Neuronal stem cell (in vitro differentiated cells): ENCODE results near the gene TACR1.

Source experiments
- DNase-seq: peaks from one replicate; pipeline ENCODE4 v3.0.0-alpha.2; 2013; ENCODE audit warnings: low spot score
- H2AFZ ChIP-seq: one replicate; pipeline ENCODE4 v1.6.1; 2013; ENCODE audit warnings: mild to moderate bottlenecking, low read length, inconsistent platforms
- H2AK5ac ChIP-seq: 2 replicates; pipeline ENCODE4 v1.6.1; 2013; ENCODE audit warnings: low read depth, mild to moderate bottlenecking, inconsistent platforms, low read length, moderate library complexity, mixed read lengths
- H2BK120ac ChIP-seq: 2 replicates; pipeline ENCODE4 v1.6.1; 2013; ENCODE audit warnings: low read depth, mild to moderate bottlenecking, inconsistent platforms, low read length, moderate library complexity, mixed read lengths
- H2BK12ac ChIP-seq: one replicate; pipeline ENCODE4 v1.6.1; 2013; ENCODE audit warnings: low read length, inconsistent platforms
- H2BK15ac ChIP-seq: 2 replicates; pipeline ENCODE4 v1.6.1; 2013; ENCODE audit warnings: mild to moderate bottlenecking, low read length, inconsistent platforms, mixed read lengths
- H2BK5ac ChIP-seq: one replicate; pipeline ENCODE4 v1.6.1; 2013; ENCODE audit warnings: inconsistent platforms, mild to moderate bottlenecking, low read length, moderate library complexity
- H3K14ac ChIP-seq: one replicate; pipeline ENCODE4 v1.6.1; 2013; ENCODE audit warnings: low read length, inconsistent platforms
- H3K18ac ChIP-seq: 2 replicates; pipeline ENCODE4 v1.6.1; 2013; ENCODE audit warnings: low read length, inconsistent platforms
- H3K23ac ChIP-seq: 2 replicates; pipeline ENCODE4 v1.6.1; 2013; ENCODE audit warnings: low read depth, mild to moderate bottlenecking, mixed read lengths, low read length, inconsistent platforms; ENCODE audit not compliant: poor library complexity
- H3K27ac ChIP-seq: replicated peaks from 3 replicates; pipeline ENCODE4 v1.5.1; 2013; ENCODE audit warnings: low read length, inconsistent platforms
- H3K27me3 ChIP-seq, 3 experiments: 2 replicates each; pipeline ENCODE4 v1.6.1; 2013; ENCODE audit warnings: low read length in 3 of 3, mild to moderate bottlenecking in 2 of 3, inconsistent platforms in 1 of 3, low read depth in 1 of 3, mixed read lengths in 1 of 3, moderate library complexity in 1 of 3; ENCODE audit not compliant: control insufficient read depth in 3 of 3, insufficient read depth in 3 of 3
- H3K36me3 ChIP-seq, 2 donors: replicated peaks in 1 of 2; 2 replicates each; pipeline ENCODE4 v1.6.1; 2013; ENCODE audit warnings: low read length in 2 of 2; ENCODE audit not compliant: control insufficient read depth in 2 of 2, insufficient read depth in 2 of 2
- H3K4ac ChIP-seq: 2 replicates; pipeline ENCODE4 v1.6.1; 2013; ENCODE audit warnings: inconsistent platforms, mild to moderate bottlenecking, low read length, moderate library complexity
- H3K4me1 ChIP-seq, 2 donors: 1 replicate in 1 of 2; 2 replicates in 1 of 2; pipeline ENCODE4 v1.6.1; 2013; ENCODE audit warnings: low read length in 2 of 2, low read depth in 1 of 2; ENCODE audit not compliant: control insufficient read depth in 2 of 2, insufficient read depth in 1 of 2
- H3K4me2 ChIP-seq: one replicate; pipeline ENCODE4 v1.6.1; 2013; ENCODE audit warnings: mild to moderate bottlenecking, low read length, inconsistent platforms; ENCODE audit not compliant: insufficient read depth, poor library complexity, severe bottlenecking
- H3K4me3 ChIP-seq, 2 donors: 2 replicates each; pipeline ENCODE4 v1.5.1; 2013; ENCODE audit warnings: low read length in 2 of 2, mild to moderate bottlenecking in 2 of 2, inconsistent platforms in 1 of 2, moderate library complexity in 1 of 2
- H3K79me1 ChIP-seq: one replicate; pipeline ENCODE4 v1.6.1; 2013; ENCODE audit warnings: low read depth, mild to moderate bottlenecking, inconsistent platforms, low read length, moderate library complexity
- H3K9ac ChIP-seq: one replicate; pipeline ENCODE4 v1.6.1; 2013; ENCODE audit warnings: mild to moderate bottlenecking, low read depth, low read length, inconsistent platforms; ENCODE audit not compliant: poor library complexity
- H3K9me3 ChIP-seq, 2 donors: replicated peaks in 1 of 2; 2 replicates each; pipeline versions ENCODE3 to v1.6.1; 2013; ENCODE audit warnings: low read length in 2 of 2, mild to moderate bottlenecking in 2 of 2, inconsistent platforms in 1 of 2, low read depth in 1 of 2, mixed read lengths in 1 of 2, moderate library complexity in 1 of 2; ENCODE audit not compliant: control insufficient read depth in 2 of 2, insufficient read depth in 1 of 2
- H4K8ac ChIP-seq: one replicate; pipeline ENCODE4 v1.6.1; 2013; ENCODE audit warnings: low read depth, mild to moderate bottlenecking, inconsistent platforms, low read length, moderate library complexity
- H4K91ac ChIP-seq: one replicate; pipeline ENCODE4 v1.6.1; 2013; ENCODE audit warnings: low read length, low read depth, mild to moderate bottlenecking, inconsistent platforms; ENCODE audit not compliant: poor library complexity
- WGBS, 2 donors: extraction: QIAGEN DNeasy Blood & Tissue Kit; methylation state at CpG; one replicate each; pipeline ENCODE4 v1.1.7; 2013; ENCODE audit warnings: missing lambda C conversion rate in 2 of 2, mixed read lengths in 1 of 2; ENCODE audit not compliant: insufficient read length in 2 of 2, insufficient replicate concordance in 1 of 2; ENCODE audit errors: extremely low coverage in 2 of 2; 5-methylcytosine and 5-hydroxymethylcytosine counted together

Gene TACR1

GRCh38 chr2:75023666-75024455 is 175.5 kb downstream of the TACR1 start:
- no peak for DNase-seq
- Histone ChIP-seq H2BK12ac (no peak overlapping the region), H3K18ac (no peak overlapping the region), H3K27ac (no peak overlapping the region), H3K4me3 (no peak overlapping the region), H3K4me1 (peaks cover 0 to 4% of the 10 kb centered on the region in 2 donors), H3K14ac (no peak overlapping the region), H3K4ac (no peak overlapping the region), H2BK120ac (no peak overlapping the region), H4K8ac (no peak overlapping the region), H3K9me3 (no peaks in the 10 kb centered on the region), H2BK15ac (no peak overlapping the region), H2AFZ (no peak overlapping the region), H2BK5ac (no peak overlapping the region), H3K36me3 (no peaks in the 10 kb centered on the region), H3K9ac (no peak overlapping the region), H3K79me1 (no peaks in the 10 kb centered on the region), H4K91ac (no peak overlapping the region), H3K4me2 (no peak overlapping the region), H3K23ac (no peak overlapping the region), H3K27me3 (no peaks in the 10 kb centered on the region), H2AK5ac (no peak overlapping the region)
- no CpG with 5 or more reads among the region's 3 CpGs for WGBS, 2 donors

GRCh38 chr2:75022516-75022915 is 176.8 kb downstream of the TACR1 start:
- Histone ChIP-seq H3K36me3 (no peaks in the 10 kb centered on the region), H3K14ac (no peak overlapping the region), H2BK5ac (no peak overlapping the region), H4K91ac (no peak overlapping the region), H3K4me2 (no peak overlapping the region), H3K4me3 (no peak overlapping the region), H3K4me1 (peaks cover 0 to 4% of the 10 kb centered on the region in 2 donors), H3K9me3 (no peaks in the 10 kb centered on the region), H3K79me1 (no peaks in the 10 kb centered on the region), H2AFZ (no peak overlapping the region), H2BK15ac (no peak overlapping the region), H3K4ac (no peak overlapping the region), H4K8ac (no peak overlapping the region), H3K23ac (no peak overlapping the region), H3K27me3 (no peaks in the 10 kb centered on the region), H2BK120ac (no peak overlapping the region), H2AK5ac (no peak overlapping the region), H3K27ac (no peak overlapping the region), H2BK12ac (no peak overlapping the region), H3K9ac (no peak overlapping the region), H3K18ac (no peak overlapping the region)
- no CpG with 5 or more reads among the region's 1 CpG for WGBS, 2 donors
- no peak for DNase-seq

- H3K14ac ChIP-seq = no peak overlapping the region
These were observed 177.6 kb downstream of the TACR1 start for GRCh38 chr2:75021672-75022071.

GRCh38 chr2:75020476-75020875 is 178.8 kb downstream of the TACR1 start:
- DNase-seq = no peak
- Histone ChIP-seq H3K79me1 (no peaks in the 10 kb centered on the region), H3K9ac (no peak overlapping the region), H3K23ac (no peak overlapping the region), H3K27me3 (no peaks in the 10 kb centered on the region), H2AFZ (no peak overlapping the region), H2AK5ac (no peak overlapping the region), H2BK5ac (no peak overlapping the region), H2BK12ac (no peak overlapping the region), H3K27ac (no peak overlapping the region), H3K4ac (no peak overlapping the region), H3K9me3 (no peaks in the 10 kb centered on the region), H3K36me3 (no peaks in the 10 kb centered on the region), H3K4me3 (no peak overlapping the region), H3K14ac (no peak overlapping the region), H3K4me1 (peaks cover 0 to 4% of the 10 kb centered on the region in 2 donors), H4K91ac (no peak overlapping the region), H2BK120ac (no peak overlapping the region), H3K18ac (peak overlapping the region; percentile 7), H2BK15ac (no peak overlapping the region), H4K8ac (no peak overlapping the region), H3K4me2 (no peak overlapping the region)
- no CpG with 5 or more reads among the region's 11 CpGs for WGBS, 2 donors

More at GRCh38 chr2:75021672-75022071, 177.6 kb downstream of the TACR1 start:
- Histone ChIP-seq H4K8ac (no peak overlapping the region), H2BK5ac (no peak overlapping the region), H3K23ac (no peak overlapping the region), H3K4ac (no peak overlapping the region), H3K9me3 (no peaks in the 10 kb centered on the region), H3K79me1 (no peaks in the 10 kb centered on the region), H3K27me3 (no peaks in the 10 kb centered on the region), H3K4me2 (no peak overlapping the region), H2AK5ac (no peak overlapping the region), H3K18ac (no peak overlapping the region), H2BK12ac (no peak overlapping the region), H2BK15ac (no peak overlapping the region), H2BK120ac (no peak overlapping the region), H2AFZ (no peak overlapping the region), H3K27ac (no peak overlapping the region), H4K91ac (no peak overlapping the region), H3K4me1 (peaks cover 0 to 4% of the 10 kb centered on the region in 2 donors), H3K4me3 (no peak overlapping the region), H3K9ac (no peak overlapping the region), H3K36me3 (no peaks in the 10 kb centered on the region)
- WGBS, 2 donors = no CpG with 5 or more reads among the region's 1 CpG
- DNase-seq = no peak
